HEK293T (cell line): Measurements from ENCODE around the gene RNF213.

Experiments used
- ARNT ChIP-seq: fragments of 450-650 bp; IDR thresholded peaks from 2 replicates; pipeline ENCODE4 v1.6.1; 2017; ENCODE audit warnings: mild to moderate bottlenecking
- BHLHE40 ChIP-seq: fragments of 450-650 bp; IDR thresholded peaks from 2 replicates; pipeline ENCODE4 v1.6.1; 2016; ENCODE audit warnings: mild to moderate bottlenecking, moderate library complexity, borderline replicate concordance
- ELF4 ChIP-seq: fragments of 450-650 bp; IDR thresholded peaks from 2 replicates; pipeline ENCODE4 v1.6.1; 2017; ENCODE audit warnings: antibody characterized with exemption
- FOXA1 ChIP-seq: fragments of 450-650 bp; IDR thresholded peaks from 2 replicates; pipeline ENCODE4 v1.6.1; 2016; ENCODE audit warnings: mild to moderate bottlenecking
- SP1 ChIP-seq: fragments of 450-650 bp; IDR thresholded peaks from 2 replicates; pipeline ENCODE4 v1.6.1; 2017
- SUZ12 ChIP-seq: fragments of 450-650 bp; IDR thresholded peaks from 2 replicates; pipeline ENCODE4 v1.6.1; 2016; ENCODE audit warnings: mild to moderate bottlenecking

DNA sequence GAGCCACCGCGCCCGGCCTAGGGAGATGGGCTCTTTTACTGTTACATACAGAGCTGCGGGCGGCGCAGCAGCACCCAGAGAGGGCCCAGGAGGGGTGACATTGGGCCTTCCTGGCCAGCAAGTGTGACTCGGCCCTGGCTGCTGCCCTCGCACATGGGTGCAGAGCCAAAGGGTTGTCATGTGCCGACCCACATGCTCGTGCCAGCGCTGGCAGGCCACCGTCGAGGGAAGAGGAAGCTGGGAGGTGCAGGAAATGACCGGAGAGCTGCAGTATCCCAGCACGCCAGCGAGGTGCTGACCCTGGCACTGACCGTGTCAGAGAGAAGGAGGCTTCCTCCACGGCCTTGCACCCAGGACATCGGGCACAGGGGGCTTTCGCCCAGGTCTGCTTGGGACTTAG, 162.3 kb downstream of the RNF213 start:
- TF ChIP-seq FOXA1 (no peak), BHLHE40 (no peak), ELF4 (no peak), SP1 (no peak), ARNT (no peak), SUZ12 (no peak)
